ENCODE data around the gene TSBP1.

TSBP1 gene

GRCh38 chr6:32371803-32372202 is at the start of gene TSBP1:
Gene TSBP1, minus strand, starts transcription at chr6:32371903. Its CDS starts 197 bp downstream, at chr6:32371706.
- FAIRE-seq, result no peak

- FAIRE-seq, result no peak
Measured at GRCh38 chr6:32416036-32416435, 44.3 kb upstream of the TSBP1 start.

GRCh38 chr6:32415521-32416019 is 43.9 kb upstream of the TSBP1 start:
- FAIRE-seq, result peak; percentile 55

- no peak for FAIRE-seq
Measured at GRCh38 chr6:32413427-32414047, 41.8 kb upstream of the TSBP1 start.

GRCh38 chr6:32411566-32412327 is 40.0 kb upstream of the TSBP1 start:
- no peak for FAIRE-seq

- FAIRE-seq, result no peak
Measured at GRCh38 chr6:32410906-32411305, 39.2 kb upstream of the TSBP1 start.

- FAIRE-seq, result no peak
Measured at GRCh38 chr6:32406857-32407256, 35.2 kb upstream of the TSBP1 start, which contains the start of gene BTNL2. Gene BTNL2, minus strand, starts transcription at chr6:32407181. Its CDS starts 58 bp downstream, at chr6:32407123.

GRCh38 chr6:32406197-32406596 is 34.5 kb upstream of the TSBP1 start:
- FAIRE-seq, result no peak

GRCh38 chr6:32405656-32406055 is 34.0 kb upstream of the TSBP1 start:
- peak; percentile 65 for FAIRE-seq

- no peak for FAIRE-seq
Measured at GRCh38 chr6:32402812-32403211, 31.1 kb upstream of the TSBP1 start.

GRCh38 chr6:32401284-32401963 is 29.7 kb upstream of the TSBP1 start:
- no peak for FAIRE-seq

- no peak for FAIRE-seq
Measured at GRCh38 chr6:32397252-32397920, 25.7 kb upstream of the TSBP1 start.

GRCh38 chr6:32396028-32396427 is 24.3 kb upstream of the TSBP1 start:
- FAIRE-seq, result no peak

- FAIRE-seq, result no peak
Measured at GRCh38 chr6:32393665-32394420, 22.1 kb upstream of the TSBP1 start.

- peak; percentile 18 for FAIRE-seq
Measured at GRCh38 chr6:32391505-32391904, 19.8 kb upstream of the TSBP1 start.

- no peak for FAIRE-seq
Measured at GRCh38 chr6:32387589-32388340, 16.1 kb upstream of the TSBP1 start.

GRCh38 chr6:32386040-32386439 is 14.3 kb upstream of the TSBP1 start:
- no peak for FAIRE-seq

- FAIRE-seq, result no peak
Measured at GRCh38 chr6:32382757-32383420, 11.2 kb upstream of the TSBP1 start.

- FAIRE-seq, result no peak
Measured at GRCh38 chr6:32379545-32379944, 7.8 kb upstream of the TSBP1 start.

- FAIRE-seq, result no peak
Measured at GRCh38 chr6:32375739-32376529, 4.2 kb upstream of the TSBP1 start.
